Choroid plexus epithelial cell (primary cell): ENCODE results near the gene ST7.

ENCODE experiments used
- DNase-seq: peaks from one replicate; pipeline ENCODE4 v3.0.0-alpha.2; 2010; ENCODE audit warnings: low read depth
- H3K4me3 ChIP-seq: 2 replicates; pipeline ENCODE4 v1.5.1; 2011; ENCODE audit warnings: low read depth, mild to moderate bottlenecking, control low read depth, low read length, moderate library complexity
- TF ChIP-seq, protein P1 (sequence below): conservative IDR thresholded peaks from 2 replicates; pipeline ENCODE4 v1.5.1; 2011; ENCODE audit warnings: low read depth, mild to moderate bottlenecking, control low read depth, inconsistent platforms, low read length, moderate library complexity

ST7 gene

DNA sequence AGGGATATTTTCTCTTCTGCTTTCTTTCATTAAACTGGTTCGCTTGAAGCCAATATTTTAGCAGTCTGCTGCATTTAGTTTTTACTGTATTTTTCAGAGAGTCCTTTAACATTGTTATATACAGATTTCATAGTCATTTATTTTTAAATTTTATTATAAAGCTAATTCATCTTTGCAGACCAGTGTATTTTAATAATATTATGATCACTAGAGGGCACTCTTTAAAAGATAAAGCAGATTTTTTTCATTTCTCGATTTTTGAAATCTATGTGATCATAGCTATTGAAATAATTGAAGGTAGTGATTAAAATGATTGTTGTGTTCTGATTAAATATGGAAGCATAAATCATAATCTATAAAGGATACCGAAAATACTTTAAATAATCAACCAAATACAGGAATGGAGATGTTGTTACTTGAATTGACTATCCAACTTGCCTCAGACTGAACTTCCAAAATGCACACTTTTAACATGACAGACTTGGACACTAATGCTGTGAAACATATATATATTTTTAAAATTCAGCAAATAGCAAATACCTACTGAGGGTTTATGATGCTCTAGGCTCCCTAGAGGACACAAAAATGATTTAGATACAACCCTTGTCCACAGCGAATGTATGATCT lies 35.2 kb downstream of the ST7 start:
- H3K4me3 ChIP-seq: no peak overlapping the region
- DNase-seq: peak; percentile 17
- TF ChIP-seq, protein P1, sequence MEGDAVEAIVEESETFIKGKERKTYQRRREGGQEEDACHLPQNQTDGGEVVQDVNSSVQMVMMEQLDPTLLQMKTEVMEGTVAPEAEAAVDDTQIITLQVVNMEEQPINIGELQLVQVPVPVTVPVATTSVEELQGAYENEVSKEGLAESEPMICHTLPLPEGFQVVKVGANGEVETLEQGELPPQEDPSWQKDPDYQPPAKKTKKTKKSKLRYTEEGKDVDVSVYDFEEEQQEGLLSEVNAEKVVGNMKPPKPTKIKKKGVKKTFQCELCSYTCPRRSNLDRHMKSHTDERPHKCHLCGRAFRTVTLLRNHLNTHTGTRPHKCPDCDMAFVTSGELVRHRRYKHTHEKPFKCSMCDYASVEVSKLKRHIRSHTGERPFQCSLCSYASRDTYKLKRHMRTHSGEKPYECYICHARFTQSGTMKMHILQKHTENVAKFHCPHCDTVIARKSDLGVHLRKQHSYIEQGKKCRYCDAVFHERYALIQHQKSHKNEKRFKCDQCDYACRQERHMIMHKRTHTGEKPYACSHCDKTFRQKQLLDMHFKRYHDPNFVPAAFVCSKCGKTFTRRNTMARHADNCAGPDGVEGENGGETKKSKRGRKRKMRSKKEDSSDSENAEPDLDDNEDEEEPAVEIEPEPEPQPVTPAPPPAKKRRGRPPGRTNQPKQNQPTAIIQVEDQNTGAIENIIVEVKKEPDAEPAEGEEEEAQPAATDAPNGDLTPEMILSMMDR: peak; percentile 33

DNA sequence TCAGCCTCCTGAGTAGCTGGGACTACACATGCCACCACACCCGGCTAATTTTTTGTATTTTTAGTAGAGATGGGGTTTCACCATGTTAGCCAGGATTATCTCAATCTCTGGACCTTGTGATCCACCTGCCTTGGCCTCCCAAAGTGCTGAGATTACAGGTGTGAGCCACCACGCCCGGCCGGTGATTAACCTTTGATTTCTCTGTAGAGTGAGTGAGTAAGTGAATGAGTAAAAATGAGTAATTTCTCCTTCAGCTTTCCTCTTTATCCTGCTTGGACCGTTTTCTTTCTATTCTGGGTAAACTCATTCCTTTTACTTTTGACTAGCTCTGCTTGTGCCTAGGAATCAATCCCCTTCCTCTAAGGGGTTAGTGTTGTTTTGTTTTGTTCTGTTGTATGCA lies 36.8 kb downstream of the ST7 start:
- TF ChIP-seq, protein P1: no peak
- no peak overlapping the region for H3K4me3 ChIP-seq
- DNase-seq: no peak

DNA sequence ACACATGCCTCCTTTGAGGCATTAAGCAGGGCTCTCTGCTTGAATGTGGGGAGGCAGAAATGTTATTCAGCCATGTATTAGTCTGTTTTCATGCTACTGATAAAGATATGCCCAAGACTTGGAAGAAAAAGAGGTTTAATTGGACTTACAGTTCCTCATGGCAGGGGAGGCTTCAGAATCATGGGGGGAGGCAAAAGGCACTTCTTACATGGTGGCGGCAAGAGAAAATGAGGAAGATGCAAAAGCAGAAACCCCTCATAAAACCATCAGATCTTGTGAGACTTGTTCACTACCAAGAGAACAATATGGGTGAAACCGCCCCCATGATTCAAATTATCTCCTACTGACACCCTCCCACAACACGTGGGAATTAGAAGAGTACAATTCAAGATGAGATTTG lies 37.9 kb downstream of the ST7 start:
- no peak overlapping the region for H3K4me3 ChIP-seq
- DNase-seq: no peak
- TF ChIP-seq, protein P1: no peak

DNA sequence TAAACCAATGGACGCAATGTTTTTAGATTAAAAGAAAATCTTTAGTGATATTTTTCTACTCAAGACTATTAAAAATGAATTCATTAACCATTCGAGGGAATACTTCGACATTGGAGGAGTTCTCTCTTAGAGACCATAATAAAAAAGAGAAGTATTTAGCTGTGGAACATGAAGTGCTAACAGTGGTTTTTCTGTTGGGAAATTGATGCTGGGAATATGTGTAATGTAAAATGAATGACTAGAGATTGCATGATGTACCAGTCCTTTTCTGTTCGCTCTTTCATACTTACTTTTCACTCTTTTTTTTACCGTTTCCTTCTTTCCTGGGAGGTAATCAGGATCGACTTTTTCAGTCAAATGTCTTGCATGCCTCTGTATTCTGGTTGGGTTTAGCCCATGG lies 41.3 kb downstream of the ST7 start:
- H3K4me3 ChIP-seq: no peak overlapping the region
- DNase-seq: no peak
- TF ChIP-seq, protein P1: no peak

DNA sequence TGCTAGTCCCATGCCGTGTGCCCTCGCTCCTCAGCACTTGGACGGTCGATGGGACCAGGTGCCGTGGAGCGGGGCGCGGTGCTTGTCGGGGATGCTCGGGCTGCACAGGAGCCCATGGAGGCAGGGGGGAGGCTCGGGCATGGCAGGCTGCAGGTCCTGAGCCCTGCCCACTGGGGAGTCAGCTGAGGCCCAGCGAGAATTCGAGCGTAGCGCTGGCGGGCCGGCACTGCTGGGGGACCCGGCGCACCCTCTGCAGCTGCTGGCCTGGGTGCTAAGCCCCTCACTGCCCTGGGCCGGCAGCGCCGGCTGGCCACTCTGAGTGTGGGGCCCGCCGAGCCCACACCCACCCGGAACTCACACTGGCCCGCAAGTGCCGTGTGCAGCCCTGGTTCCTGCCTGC lies 44.7 kb downstream of the ST7 start:
- TF ChIP-seq, protein P1: no peak
- no peak overlapping the region for H3K4me3 ChIP-seq

DNA sequence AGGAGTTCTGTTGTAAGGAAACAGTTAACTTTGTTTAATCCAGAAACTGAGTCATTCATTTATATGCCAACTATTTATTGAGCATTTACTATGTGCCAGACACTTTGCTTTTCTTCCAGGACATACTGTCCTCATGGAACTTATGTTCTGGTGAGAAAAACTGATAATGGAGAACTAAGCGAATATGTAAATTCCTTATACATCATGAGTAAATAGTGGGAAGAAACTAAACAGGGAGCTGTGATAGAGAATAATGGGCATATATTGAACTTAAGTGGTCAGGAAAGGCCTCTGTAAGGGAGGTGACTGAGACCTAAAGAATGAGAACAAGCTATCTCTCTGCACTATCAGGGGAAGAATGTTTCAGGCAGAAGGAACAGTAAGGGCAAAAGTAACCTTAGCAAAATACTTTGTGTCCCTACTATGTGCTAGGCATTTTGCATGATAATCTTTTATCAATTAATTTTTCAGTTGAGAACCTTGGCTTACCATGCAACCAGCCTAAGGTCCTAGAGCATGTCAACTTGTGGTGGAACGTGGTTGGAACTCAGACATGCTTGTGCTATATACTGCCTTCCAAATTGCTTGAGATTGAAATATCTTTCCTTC lies 45.4 kb downstream of the ST7 start:
- H3K4me3 ChIP-seq: no peak overlapping the region
- DNase-seq: peak; percentile 26
- TF ChIP-seq, protein P1: no peak

More for the DNA sequence above, 44.7 kb downstream of the ST7 start:
- no peak for DNase-seq

DNA sequence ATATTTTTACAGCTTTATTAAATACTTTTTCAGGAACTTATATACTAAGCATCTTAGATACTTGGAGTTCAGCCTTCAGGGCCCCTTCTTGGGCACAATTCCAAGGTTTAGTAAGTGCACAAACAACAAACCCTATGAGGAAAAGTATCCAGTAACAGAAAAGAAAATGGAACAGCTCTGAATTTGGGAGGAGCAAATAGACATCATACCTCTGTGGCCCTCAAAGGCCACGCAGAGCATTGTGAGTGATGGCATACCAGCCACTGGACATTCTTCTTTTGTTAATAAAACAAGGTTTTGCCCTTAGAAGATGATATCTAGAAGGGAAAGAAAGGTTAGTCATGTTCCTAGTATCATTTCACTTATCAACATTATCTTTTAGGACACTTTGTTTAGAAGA lies 46.0 kb downstream of the ST7 start:
- TF ChIP-seq, protein P1: no peak
- DNase-seq: peak; percentile 85

More for the DNA sequence above, 46.0 kb downstream of the ST7 start:
- H3K4me3 ChIP-seq: no peak overlapping the region
